BJ (cell line): ENCODE measurements around the gene CLIC5. TPM values are rescaled to one million over a fixed set of nuclear protein-coding genes. Genes with fewer than 3 reads are reported as not detected.

ENCODE experiments used
- CTCF ChIA-PET: fragments of 350-600 bp; formaldehyde crosslinking; extraction: SDS; loops from one replicate; lab custom pipeline; 2021; ENCODE audit warnings: antibody characterized with exemption, inconsistent platforms; lab: Yijun Ruan, JAX
- POLR2A ChIA-PET: fragments of 300-600 bp; sonication (Branson Sonifier 250); formaldehyde crosslinking; extraction: SDS; loops from one replicate; lab custom pipeline; 2021; ENCODE audit warnings: antibody characterized with exemption; lab: Charles Lee
- DNase-seq: peaks from one replicate; pipeline ENCODE4 v3.0.0-alpha.2; 2011; ENCODE audit warnings: low read depth
- H3K27me3 ChIP-seq: 2 replicates; pipeline ENCODE4 v1.6.0; 2011; ENCODE audit warnings: low read length; ENCODE audit not compliant: control insufficient read depth, insufficient read depth
- H3K36me3 ChIP-seq: 2 replicates; pipeline ENCODE4 v1.5.1; 2011; ENCODE audit warnings: low read length; ENCODE audit not compliant: control insufficient read depth, insufficient read depth
- H3K4me3 ChIP-seq: 2 replicates; pipeline ENCODE4 v1.5.1; 2011; ENCODE audit warnings: low read depth, mild to moderate bottlenecking, control low read depth, low read length
- CTCF ChIP-seq: IDR thresholded peaks from 2 replicates; pipeline ENCODE4 v1.5.1; 2011; ENCODE audit warnings: low read depth, mild to moderate bottlenecking, control low read depth, inconsistent platforms, low read length, moderate library complexity; ENCODE audit not compliant: insufficient read depth
- polyA plus RNA-seq: library from polyadenylated mRNA; depleted of rRNA; stranded (reverse); fragments of >200 nt; gene quantifications from 2 replicates; pipeline ENCODE4 v1.2.3, GENCODE V29; 2011

Gene CLIC5
- polyA plus RNA-seq, 1 experiment, result not detected

GRCh38 chr6:45881705-45882467, 133.8 kb downstream of the CLIC5 start:
- H3K27me3 ChIP-seq, result peaks cover 3% of the 10 kb centered on the region; the same call in 1 of the 2 replicates
- no peak for DNase-seq
- H3K36me3 ChIP-seq, result no peaks in the 10 kb centered on the region
- H3K4me3 ChIP-seq, result no peak overlapping the region
- no peak for TF ChIP-seq CTCF
- ChIA-PET CTCF (interaction anchor here (0.9 kb wide), 1 partner anchor 41 kb away, joined by 3 read pairs; no protein-coding TSS in a partner anchor), POLR2A (no interaction called here)

- H3K36me3 ChIP-seq, result no peaks in the 10 kb centered on the region
- no peaks in the 10 kb centered on the region for H3K27me3 ChIP-seq
- POLR2A ChIA-PET, result no interaction called here
- no peak for DNase-seq
- H3K4me3 ChIP-seq, result no peak overlapping the region
- CTCF ChIA-PET, result no interaction called here
- no peak for TF ChIP-seq CTCF
Observed at GRCh38 chr6:45880676-45881075, 135.0 kb downstream of the CLIC5 start.

GRCh38 chr6:45880159-45880558, 135.5 kb downstream of the CLIC5 start:
- no peaks in the 10 kb centered on the region for H3K36me3 ChIP-seq
- TF ChIP-seq CTCF, result no peak
- H3K27me3 ChIP-seq, result no peaks in the 10 kb centered on the region
- DNase-seq, result no peak
- H3K4me3 ChIP-seq, result no peak overlapping the region
- ChIA-PET POLR2A (no interaction called here), CTCF (interaction anchor here (1.0 kb wide), 1 partner anchor 1410 kb away, joined by 3 read pairs; no protein-coding TSS in a partner anchor)

GRCh38 chr6:45877970-45878590, 137.6 kb downstream of the CLIC5 start:
- DNase-seq, result no peak
- ChIA-PET POLR2A (no interaction called here), CTCF (no interaction called here)
- Histone ChIP-seq H3K27me3 (no peaks in the 10 kb centered on the region), H3K4me3 (no peak overlapping the region), H3K36me3 (no peaks in the 10 kb centered on the region)
- TF ChIP-seq CTCF, result no peak

- Histone ChIP-seq H3K4me3 (no peak overlapping the region), H3K27me3 (no peaks in the 10 kb centered on the region), H3K36me3 (no peaks in the 10 kb centered on the region)
- POLR2A ChIA-PET, result no interaction called here
- TF ChIP-seq CTCF, result no peak
- no peak for DNase-seq
- CTCF ChIA-PET, result interaction anchor here (1.0 kb wide), 1 partner anchor 8 kb away, joined by 3 read pairs; no protein-coding TSS in a partner anchor
Observed at GRCh38 chr6:45872827-45873365, 142.8 kb downstream of the CLIC5 start.
